Stimulated activated CD4-positive, alpha-beta T cell treated with anti-CD3 and anti-CD28 coated beads, Interleukin-4, amount 100 ng/mL, for 1 hour (primary cell): Measurements from ENCODE around the gene TTC23L.

Experiments
- DNase-seq: peaks from one replicate; pipeline ENCODE4 v3.0.0-alpha.2; 2020

TTC23L gene

DNA sequence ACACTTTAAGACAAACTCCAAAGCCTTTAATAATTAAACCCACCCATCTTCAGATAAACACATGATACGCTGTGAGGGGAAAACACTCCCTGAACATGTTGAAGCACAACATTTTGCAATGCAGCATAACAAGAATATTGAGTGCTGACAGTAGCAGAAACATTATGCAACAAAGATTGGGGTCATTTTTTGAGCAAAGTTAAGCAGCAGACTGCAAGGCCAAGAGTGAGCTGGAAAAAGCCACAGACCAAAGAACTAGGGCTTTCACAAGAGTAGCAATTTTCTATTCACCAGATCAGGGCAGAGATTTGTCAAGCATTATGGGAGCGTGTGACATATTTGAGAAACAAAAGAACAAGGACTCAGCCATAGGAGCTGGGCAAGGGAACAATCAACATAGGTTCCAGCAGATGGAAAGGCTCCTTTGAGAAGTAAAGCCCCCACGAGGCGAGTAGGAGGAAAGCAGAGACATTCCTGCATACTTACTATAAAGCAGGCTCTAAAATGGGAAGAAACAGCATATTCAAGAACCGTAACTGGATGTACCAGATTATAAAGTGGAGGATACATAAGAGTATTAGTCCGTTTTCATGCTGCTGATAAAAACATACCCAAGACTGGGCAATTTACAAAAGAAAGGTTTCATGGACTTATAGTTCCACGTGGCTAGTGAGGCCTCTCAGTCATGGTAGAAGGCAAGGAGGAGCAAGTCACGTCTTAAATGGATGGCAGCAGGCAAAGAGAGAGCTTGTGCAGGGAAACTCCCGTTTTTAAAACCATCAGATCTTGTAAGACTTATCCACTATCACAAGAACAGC lies 4.8 kb upstream of the TTC23L start:
- no peak for DNase-seq

DNA sequence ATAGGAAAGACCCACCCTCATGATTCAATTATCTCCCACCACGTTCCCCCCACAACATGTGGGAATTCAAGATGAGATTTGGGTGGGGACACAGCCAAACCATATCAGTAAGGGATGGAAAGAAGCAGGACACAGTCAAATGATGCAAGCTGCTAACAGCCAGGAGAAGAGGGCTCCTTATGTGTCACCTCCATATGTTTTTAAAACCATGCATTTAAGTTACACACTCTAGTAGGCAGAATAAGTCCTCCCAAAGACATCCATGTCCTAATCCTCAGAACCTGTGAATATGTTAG lies 4.2 kb upstream of the TTC23L start:
- no peak for DNase-seq

DNA sequence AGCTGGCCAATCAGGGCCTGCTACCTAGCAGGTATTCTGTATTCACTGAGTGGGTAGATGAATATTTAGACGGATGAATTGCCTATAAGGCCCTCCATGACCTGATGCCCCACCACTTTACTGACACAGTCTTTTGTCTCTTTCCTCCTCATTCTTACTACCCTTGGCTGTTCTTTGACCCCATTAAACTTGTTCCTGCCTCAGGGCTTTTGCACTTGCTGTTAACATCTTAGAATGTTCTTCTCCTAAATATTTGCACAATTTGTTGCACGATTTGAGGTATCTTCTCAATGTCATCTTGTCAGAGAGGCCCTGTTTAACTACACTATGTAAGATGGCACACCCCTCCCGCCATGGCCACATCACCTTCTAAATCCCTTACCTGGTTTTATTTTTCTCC lies 3.3 kb upstream of the TTC23L start:
- no peak for DNase-seq

DNA sequence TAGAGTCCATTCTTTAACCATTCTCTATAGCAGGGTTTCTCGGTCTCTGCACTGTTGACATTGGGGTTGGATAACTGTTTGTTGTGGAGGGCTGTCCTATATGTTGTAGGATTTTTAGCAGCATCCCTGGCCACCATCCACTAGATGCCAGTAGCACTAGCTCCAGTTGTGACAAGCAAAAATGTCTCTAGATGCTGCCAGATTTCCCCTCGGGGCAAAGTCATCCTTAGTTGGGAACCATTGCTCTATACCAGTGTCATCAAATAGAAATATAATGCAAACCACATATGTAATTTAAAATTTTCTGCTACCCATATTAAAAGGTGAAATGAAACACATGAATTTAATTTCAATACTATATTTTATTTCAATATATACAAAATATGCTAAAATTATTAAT lies 2.9 kb downstream of the TTC23L start:
- DNase-seq = no peak

DNA sequence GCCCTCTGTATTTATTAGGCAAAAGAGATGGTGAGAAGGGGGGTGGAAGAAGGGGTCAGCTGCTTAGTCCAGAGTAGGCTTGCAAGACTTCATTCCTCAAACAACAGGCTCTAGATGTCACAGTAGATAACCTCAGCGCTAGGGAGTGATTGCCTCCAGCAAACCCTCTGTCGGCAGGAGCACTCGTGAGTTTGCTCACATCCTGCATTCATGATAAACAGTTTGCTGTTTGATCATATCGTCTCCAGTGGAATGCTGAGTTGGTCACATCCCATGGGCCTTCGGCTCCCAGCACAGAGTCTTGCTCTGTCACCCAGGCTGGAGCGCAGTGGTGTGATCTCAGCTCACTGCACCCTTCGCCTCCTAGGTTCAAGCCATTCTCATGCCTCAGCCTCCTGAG lies 3.6 kb downstream of the TTC23L start:
- no peak for DNase-seq

DNA sequence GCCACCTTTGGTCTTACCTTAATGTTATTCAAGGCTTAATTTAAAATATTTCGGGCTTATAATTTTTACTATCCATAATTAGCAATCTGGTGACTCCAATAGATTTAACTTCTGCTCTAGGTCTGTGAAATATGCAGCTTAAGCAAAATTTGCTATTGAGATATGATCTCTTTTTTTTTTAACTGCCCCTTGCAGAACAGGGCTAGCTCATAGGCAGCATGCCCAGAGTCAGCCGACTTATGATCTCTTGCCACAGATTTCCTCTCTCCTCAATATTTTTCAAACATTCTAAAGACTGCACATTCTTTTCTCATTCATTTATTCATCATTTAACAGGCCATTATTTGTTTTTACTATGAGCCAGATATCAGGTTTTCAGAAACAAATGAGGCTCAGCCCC lies 4.5 kb downstream of the TTC23L start:
- DNase-seq = no peak

DNA sequence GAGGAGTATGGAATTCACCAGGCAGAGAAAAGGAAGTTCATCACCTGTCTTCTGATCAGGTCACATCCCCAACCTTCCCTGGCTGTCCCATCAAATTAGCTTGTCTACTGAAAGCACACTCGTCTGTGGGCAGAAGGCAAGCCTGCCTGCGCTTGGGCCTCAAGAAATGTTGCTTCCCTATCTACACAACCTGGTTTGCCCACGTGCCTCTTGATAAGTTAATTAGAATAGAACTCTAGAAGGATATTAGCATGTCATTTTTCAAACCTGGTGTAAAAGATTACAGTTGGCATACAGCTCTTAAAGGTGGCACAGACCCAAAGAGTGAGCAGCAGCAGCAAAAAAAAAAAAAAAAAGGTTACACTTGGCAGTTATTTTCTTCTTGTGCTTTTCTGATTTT lies 5.1 kb downstream of the TTC23L start:
- DNase-seq = no peak

DNA sequence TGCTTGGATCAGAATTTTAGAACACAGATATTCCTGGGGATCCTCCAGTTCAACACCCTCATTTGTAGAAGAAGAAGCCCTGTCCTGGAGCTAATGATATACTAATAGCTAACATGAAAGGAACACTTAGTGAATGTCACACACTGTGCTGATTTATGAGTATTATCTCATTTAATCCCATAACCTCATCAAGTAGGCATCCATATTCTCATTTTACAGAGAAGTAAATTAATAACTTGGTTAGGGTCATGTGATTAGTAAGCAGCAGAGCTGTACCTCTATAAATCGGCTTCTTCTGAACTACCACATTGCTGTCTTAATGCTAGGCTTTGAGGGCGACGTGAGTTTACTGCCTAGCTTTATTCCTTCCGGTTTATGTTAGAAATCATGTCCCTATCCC lies 6.0 kb downstream of the TTC23L start:
- no peak for DNase-seq

DNA sequence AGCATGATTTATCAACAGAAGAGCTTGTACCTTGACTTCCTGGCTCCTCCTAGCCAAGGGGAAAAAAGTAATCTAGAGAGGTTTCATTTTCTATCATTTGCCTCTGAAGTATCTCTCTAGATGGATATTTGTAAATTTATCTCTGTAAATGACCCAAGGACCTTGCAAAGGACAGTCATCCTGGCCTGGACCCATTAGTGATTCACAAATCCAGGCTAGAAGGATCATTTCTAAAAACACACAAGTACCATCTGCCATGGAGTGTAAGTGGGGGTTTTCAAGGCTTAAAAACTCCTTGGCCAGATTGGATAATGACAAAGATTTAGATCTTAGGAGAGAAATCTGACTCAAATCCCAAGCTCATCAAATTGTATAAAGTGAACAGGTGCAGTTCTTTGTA lies 8.1 kb downstream of the TTC23L start:
- DNase-seq = no peak

DNA sequence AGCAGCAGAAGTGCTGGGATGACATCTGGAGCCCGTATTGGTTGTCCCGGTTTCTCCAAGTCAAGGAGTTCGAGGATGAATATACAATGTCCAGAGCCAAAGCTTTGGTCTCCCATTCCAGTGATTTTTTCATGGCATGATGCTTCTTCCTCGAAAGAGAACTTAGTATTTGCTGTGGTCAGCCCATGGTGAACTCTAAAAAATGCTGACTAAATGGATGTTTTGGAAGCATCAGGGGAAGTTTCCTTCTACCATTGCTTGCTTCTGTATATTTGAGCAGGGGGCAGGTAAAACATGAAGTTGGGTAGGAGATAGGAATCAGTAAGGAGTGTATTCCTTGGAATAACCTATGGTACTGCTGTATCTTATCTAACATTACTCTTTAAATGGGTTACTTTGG lies 8.6 kb downstream of the TTC23L start:
- no peak for DNase-seq

DNA sequence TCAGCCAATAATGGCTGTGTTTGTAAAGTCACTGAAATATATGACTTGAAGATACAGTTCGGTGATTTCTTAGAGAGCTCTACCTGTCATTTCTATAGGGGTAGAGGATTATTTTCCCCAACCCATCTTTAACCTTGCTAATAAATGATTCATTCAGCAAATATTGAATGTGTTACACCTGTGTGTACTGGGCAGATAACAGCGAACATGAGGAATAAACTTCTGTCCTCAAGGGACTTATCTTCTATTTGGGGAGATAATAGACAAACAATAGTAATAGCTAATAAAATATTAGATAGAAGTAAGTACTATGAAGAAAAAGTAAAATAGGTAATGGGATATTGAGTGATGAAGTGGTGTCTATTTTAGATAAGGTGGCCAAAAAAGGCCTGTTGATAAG lies 9.3 kb downstream of the TTC23L start:
- no peak for DNase-seq

DNA sequence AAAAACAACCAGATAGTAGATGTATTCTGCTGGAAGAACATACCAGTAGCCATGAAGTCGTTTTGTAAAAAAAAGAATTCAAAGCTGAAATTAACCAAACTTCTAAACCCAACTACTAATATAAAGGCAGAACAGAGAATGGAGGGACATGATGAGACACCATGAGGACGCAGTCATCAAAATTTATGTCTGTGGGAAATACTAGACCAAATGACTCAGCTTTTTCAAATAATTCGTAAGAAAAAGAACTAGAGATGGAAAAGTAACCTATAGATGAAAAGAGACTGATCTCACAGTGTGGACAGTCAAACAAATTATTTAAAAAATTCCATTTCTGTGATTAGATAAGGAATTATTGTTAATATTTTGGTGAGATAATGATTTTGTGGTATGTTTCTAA lies 10.3 kb downstream of the TTC23L start:
- DNase-seq = no peak

DNA sequence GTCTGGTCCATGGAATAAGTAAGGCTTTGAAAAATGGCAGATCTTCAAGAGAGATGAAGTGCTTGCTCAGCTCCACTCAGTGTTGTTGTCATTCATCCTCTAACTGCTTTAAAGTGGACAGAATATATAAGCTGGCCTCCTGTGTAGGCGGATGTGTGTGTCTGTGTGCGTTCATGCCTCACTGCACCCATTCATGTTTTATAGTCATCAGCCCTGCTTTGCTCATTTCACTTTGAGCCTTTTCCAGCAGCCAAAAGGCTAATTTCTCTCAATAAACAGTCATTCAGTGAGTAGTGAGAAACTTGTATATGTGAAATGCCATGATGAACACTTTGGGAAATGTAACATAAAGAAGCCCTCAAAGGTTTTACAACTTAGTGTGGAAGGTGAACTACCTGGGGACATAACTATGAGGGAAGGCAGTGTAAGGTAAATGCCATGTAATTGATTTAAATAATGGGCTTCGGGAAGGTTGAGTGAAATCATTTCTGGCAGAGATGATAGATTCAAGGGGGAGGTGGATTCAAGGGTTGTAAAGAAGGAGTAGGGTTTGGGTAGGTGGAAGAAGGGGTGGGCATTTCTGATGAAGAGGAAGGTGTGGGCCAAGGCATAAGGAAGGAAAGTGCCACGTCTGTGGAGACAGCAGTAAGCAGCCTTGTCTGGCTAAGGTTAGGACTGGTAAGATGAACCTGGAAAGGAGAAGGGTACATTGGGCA lies 15.7 kb downstream of the TTC23L start:
- no peak for DNase-seq

DNA sequence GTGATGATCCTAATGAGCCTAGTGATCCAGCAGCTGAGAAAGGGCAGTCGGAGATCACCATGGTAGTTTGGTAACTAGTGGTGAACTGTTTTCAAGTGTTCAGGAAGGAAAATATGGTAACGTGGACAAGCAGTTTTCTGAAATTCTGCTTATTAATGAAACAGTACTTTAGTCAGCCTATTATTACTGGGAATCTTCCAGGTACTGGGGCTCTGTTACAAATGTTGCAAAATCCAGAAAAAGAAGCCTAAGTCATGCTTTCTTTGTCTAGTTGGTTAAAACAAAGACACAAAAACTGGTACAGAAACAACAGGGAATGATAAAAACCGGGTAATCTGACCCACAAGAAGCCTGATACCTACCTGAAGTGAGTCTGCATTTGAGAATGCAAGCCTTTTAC lies 18.2 kb downstream of the TTC23L start:
- no peak for DNase-seq

DNA sequence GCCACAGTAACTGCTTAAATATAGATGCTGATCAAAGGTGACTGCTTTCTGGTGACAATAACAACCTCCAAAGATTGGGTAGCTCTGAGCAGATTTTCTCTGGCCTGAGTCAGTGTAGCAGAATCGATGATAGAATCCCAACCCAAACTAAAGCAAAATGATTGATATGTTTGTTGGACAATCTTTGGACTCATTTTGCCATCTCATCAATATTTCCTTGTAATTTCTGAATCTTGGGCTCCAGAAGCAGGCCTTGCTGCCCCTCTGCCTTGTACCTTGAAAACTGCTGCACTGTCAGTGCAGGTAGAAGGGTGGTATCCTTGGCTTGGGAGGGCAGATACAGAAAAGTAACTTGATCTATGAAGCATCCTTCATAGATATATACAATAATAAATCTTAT lies 18.9 kb downstream of the TTC23L start:
- DNase-seq = no peak

DNA sequence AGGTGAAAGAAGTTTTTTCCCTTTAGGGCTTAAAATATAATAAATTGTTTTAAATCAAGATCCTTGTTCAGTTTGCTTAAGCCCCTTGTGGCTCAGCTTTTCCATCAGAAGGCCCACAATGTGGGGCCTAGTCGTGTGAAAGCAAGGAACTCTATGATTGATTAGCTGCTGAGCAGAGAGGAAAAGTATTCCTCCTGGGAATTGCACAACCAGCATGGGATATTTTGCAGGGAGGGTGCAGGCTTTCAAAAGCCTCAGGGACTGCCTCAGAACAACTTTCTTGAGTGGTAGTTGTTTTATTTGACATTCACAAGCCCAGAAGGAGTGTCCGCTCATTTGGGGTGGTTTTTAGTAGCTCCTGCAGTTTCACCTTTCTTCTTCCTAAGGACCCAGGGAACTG lies 19.8 kb downstream of the TTC23L start:
- no peak for DNase-seq

DNA sequence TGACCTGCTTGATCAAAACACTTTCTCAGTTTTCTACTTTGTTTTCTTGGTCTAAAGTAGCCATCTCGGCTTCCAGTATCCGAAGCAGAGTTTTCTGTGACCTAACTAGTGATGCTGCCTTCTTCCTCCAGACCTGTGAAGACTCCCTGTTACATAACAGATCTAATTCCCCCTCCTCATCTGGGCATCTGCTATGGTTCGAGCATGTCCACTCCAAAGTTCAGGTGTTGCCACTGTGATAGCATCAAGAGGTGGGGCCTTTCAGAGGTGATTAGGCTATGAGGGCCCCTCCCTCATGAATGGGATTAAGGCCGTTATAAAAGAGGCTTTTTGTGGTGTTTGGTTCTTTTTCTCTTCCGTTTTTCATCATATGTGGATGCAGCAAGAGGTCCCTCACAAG lies 20.3 kb downstream of the TTC23L start:
- DNase-seq = no peak

DNA sequence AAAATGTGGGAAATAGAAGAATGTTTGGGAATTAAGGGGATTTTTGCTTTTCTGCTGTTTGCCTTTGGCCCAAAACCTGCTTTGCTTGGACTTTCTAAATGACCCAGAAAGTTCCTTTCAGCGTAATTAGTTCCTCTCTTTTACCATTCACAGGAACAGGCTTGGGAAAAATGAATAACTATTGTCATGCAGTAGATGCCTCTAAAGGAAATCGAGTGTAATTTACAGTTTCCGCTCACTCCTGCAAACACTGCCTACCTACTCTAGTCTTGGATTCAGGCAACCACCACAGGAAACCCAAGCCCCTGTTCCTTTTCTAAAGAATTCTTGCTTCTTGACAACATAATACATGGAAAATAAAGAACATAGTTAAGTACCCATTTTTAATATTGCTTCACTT lies 25.0 kb downstream of the TTC23L start:
- DNase-seq = no peak

DNA sequence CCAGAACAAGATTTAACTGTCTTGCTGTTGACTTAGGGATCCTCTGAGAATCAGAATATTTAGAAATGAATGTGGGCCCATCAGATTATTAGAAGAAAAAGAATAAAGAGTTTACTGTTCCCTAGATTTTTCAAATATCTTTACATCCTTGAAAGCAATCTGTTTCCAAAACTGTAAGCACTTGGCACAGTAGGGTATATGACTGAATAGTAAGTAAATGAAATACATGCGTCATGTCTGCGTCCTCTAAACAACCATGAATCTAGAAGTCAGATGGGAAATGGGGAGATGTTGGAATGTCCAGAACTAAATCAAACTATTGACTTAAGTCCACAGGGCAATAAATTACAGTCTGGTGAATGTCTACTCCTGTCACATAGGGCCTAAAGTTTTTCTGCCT lies 26.1 kb downstream of the TTC23L start:
- DNase-seq = no peak

DNA sequence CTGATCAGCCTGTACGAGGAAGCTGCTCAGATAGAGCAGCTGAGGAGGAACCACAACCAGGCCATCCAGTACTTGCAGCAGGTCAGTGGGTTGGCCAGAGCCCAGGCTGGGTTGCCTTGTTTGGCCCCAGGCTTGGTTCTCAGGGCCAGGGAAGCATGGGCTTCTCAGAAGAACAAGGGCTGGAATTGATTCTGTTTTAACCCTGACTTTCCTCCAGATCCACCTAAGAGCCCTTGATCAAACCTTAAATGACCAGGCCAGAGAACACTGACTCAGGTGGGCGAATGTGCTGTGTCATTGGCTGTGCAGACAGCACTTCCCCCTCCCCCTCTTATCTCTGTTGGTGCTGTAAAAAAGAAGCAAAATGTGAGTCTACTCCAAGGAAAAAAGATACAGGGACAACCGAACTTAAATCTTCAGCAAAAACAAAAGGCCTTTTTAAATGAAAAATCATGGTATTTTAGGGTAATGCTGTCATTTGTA lies 28.1 kb downstream of the TTC23L start:
- DNase-seq = no peak

DNA sequence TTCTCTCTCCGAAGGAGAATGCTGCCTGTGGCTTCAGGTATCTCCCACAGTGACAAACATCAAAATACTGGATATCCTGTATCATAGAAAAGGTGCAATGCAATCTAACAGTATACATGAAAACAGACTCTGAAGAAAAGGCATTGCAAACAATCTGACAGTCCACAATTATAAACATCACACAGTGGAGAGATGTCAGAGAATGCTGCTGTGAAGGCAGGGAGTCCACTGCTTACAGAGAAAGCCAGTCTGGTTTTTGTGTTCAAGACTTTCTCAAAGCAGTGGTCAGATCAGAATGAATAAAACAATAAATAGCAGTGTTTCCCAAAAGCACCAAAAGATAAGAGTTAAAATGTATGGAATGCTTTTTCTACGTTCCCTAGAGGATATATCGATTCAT lies 28.7 kb downstream of the TTC23L start:
- no peak for DNase-seq

DNA sequence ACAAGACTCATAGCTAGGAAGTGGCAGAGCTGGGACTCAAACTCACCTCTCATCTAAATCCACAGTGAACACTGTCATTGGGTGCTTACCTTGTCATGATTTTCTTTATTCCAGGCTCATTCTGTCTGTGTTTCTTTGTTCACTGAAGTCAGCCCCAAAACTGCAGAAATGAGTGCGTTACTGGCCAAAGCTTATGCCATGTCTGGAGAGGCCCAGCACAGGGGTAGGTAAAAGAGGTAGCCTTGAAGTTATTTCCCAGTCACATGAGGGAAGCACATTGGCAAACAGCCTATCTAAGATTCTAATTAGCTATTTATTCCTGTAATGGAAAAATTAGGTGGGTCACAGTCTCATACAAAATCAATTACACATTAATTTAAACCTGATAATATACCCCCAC lies 29.8 kb downstream of the TTC23L start:
- DNase-seq = no peak

DNA sequence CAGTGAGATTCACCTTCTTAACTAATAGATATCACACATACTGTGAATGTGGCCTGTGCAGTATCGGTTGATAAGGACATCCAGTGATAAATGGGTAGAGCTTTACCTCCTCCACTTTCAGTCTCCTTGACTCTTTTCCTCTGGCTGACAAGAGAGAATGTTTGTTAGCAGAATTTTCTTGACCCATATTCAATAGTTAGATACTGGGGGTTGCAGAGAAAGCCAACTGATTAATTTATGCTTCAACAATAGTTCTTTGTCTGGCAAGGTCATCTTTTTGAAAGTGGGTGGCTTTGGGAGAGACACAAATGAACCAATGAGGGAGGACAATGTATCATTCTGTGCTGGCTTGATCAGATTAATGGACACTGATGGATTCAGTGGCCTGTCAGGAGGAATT lies 30.3 kb downstream of the TTC23L start:
- no peak for DNase-seq

DNA sequence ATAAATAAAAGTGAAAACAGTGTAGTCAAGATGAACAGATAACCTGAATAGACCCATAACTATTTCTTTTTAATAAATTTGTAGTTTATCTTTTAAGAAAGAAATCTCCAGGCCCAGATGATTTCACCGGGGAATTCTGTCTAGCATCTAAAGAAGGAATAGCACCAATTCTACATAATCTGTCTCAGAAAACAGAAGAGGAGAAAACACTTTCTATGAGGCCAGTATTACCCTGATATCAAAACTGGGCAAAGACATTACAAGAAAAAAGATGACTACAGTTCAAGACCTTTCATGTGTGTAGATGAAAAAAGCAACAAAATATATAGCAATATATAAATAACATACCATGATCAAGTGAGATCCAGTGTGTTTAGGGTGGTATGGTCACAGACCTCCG lies 31.4 kb downstream of the TTC23L start:
- DNase-seq = no peak

DNA sequence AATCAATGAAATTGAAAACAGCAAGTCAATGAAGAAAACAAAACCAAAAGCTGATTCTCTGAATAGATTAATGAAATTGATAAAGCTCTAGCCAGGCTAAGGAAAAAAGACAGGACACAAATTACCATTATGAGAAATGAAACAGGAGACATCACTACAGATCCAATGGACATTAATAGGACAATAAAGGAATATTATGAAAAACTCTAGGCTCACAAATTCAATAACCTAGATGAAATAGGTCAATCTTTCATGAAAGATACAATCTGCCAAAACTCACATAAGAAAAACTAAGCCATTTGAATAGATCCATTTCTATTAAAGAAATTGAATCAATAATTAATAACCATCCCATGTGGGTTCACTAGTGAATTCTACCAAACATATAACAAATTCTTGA lies 37.3 kb downstream of the TTC23L start:
- DNase-seq = no peak
